HepG2 (cell line): Measurements from ENCODE around the gene GPS1. TPM values are rescaled to one million over a fixed set of nuclear protein-coding genes. Genes with fewer than 3 reads are reported as not detected.

ENCODE experiments used
- IKZF1 ChIP-seq: fragments of 450-650 bp; IDR thresholded peaks from 2 replicates; pipeline ENCODE4 v1.7.1; 2016
- RORA ChIP-seq: sonication (generic); formaldehyde crosslinking; IDR thresholded peaks from 2 replicates; pipeline ENCODE4 v1.5.0; 2020; ENCODE audit warnings: mild to moderate bottlenecking, missing genetic modification reagents, moderate library complexity
- RXRB ChIP-seq: IDR thresholded peaks from 2 replicates; pipeline ENCODE4 v1.6.1; 2016; ENCODE audit warnings: borderline replicate concordance, missing genetic modification reagents, missing compliant biosample characterization
- SAFB2 ChIP-seq: sonication (generic); formaldehyde crosslinking; IDR thresholded peaks from 2 replicates; pipeline ENCODE4 v1.5.1; 2020; ENCODE audit warnings: missing genetic modification reagents, low read depth, mild to moderate bottlenecking, borderline replicate concordance
- TEAD2 ChIP-seq: sonication (generic); formaldehyde crosslinking; IDR thresholded peaks from 2 replicates; pipeline ENCODE4 v1.9.0; 2021; ENCODE audit warnings: missing genetic modification reagents
- TFDP1 ChIP-seq: IDR thresholded peaks from 2 replicates; pipeline ENCODE4 v1.6.1; 2016; ENCODE audit warnings: missing compliant biosample characterization, missing genetic modification reagents, borderline replicate concordance
- ZNF124 ChIP-seq: sonication (generic); formaldehyde crosslinking; IDR thresholded peaks from 2 replicates; pipeline ENCODE4 v1.4.0; 2020; ENCODE audit warnings: missing genetic modification reagents
- ZNF720 ChIP-seq: sonication (generic); formaldehyde crosslinking; IDR thresholded peaks from 2 replicates; pipeline ENCODE4 v1.4.0; 2020; ENCODE audit warnings: missing genetic modification reagents
- ZNF883 ChIP-seq: sonication (generic); formaldehyde crosslinking; IDR thresholded peaks from 2 replicates; pipeline ENCODE4 v1.5.1; 2020; ENCODE audit warnings: mild to moderate bottlenecking, missing genetic modification reagents; ENCODE audit errors: not compliant biosample characterization
- polyA plus RNA-seq, 8 experiments: library from polyadenylated mRNA; depleted of rRNA in 3 of 8; stranded (reverse) in 7 of 8; unstranded in 1 of 8; fragments of >200 nt; fragmentation: Illumina TruSeq in 4 of 8; extraction: Trizol in 4 of 8; gene quantifications; 2 replicates each; pipeline versions ENCODE4 v1.2.1 to v1.2.3, GENCODE V29; 2011 to 2016; ENCODE audit warnings: low read depth in 4 of 8, missing spikeins in 1 of 8, mixed read lengths in 1 of 8; ENCODE audit not compliant: insufficient read depth in 1 of 8
- total RNA-seq, 5 experiments: library from RNA; depleted of rRNA; stranded (reverse); fragments of >200 nt; fragmentation: Illumina TruSeq; extraction: Trizol; gene quantifications; 2 replicates each; pipeline ENCODE4 v1.2.3, GENCODE V29; 2016; ENCODE audit warnings: low read depth in 1 of 5
- TF ChIP-seq, protein P1 (sequence below): sonication (generic); formaldehyde crosslinking; IDR thresholded peaks from 2 replicates; pipeline ENCODE4 v1.5.0; 2020; ENCODE audit warnings: mild to moderate bottlenecking, missing genetic modification reagents
- TF ChIP-seq, protein P2 (sequence below): sonication (generic); formaldehyde crosslinking; IDR thresholded peaks from 2 replicates; pipeline ENCODE4 v1.5.0; 2020; ENCODE audit warnings: missing genetic modification reagents, mild to moderate bottlenecking, borderline replicate concordance
- TF ChIP-seq, protein P3 (sequence below): sonication (generic); formaldehyde crosslinking; IDR thresholded peaks from 2 replicates; pipeline ENCODE4 v1.8.0; 2022; ENCODE audit warnings: mild to moderate bottlenecking, missing genetic modification reagents

The GPS1 gene
- total and polyA plus RNA-seq, 2 of the 13 experiments (the other 11 are each of a cell fraction or from before 2014, with no cell fraction given): 124 to 128 TPM

GRCh38 chr17:82016061-82016874 lies 35.4 kb upstream of the GPS1 start (continued):
- TF ChIP-seq ZNF720 (CRISPR knock-in tag): no peak
- TF ChIP-seq, protein P1, sequence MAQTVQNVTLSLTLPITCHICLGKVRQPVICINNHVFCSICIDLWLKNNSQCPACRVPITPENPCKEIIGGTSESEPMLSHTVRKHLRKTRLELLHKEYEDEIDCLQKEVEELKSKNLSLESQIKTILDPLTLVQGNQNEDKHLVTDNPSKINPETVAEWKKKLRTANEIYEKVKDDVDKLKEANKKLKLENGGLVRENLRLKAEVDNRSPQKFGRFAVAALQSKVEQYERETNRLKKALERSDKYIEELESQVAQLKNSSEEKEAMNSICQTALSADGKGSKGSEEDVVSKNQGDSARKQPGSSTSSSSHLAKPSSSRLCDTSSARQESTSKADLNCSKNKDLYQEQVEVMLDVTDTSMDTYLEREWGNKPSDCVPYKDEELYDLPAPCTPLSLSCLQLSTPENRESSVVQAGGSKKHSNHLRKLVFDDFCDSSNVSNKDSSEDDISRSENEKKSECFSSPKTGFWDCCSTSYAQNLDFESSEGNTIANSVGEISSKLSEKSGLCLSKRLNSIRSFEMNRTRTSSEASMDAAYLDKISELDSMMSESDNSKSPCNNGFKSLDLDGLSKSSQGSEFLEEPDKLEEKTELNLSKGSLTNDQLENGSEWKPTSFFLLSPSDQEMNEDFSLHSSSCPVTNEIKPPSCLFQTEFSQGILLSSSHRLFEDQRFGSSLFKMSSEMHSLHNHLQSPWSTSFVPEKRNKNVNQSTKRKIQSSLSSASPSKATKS (CRISPR knock-in tag): no peak
- 0 out of 2 replicates have a peak, but pooled peaks have one; percentile 2 for TF ChIP-seq TFDP1 (CRISPR knock-in tag)
- no peak for TF ChIP-seq RXRB (CRISPR knock-in tag)
- TF ChIP-seq ZNF124 (CRISPR knock-in tag): no peak
- TF ChIP-seq, protein P2, sequence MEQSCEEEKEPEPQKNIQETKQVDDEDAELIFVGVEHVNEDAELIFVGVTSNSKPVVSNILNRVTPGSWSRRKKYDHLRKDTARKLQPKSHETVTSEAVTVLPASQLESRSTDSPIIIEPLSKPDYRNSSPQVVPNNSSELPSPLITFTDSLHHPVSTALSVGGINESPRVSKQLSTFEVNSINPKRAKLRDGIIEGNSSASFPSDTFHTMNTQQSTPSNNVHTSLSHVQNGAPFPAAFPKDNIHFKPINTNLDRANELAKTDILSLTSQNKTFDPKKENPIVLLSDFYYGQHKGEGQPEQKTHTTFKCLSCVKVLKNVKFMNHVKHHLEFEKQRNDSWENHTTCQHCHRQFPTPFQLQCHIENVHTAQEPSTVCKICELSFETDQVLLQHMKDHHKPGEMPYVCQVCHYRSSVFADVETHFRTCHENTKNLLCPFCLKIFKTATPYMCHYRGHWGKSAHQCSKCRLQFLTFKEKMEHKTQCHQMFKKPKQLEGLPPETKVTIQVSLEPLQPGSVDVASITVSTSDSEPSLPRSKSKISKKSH (CRISPR knock-in tag): peak; percentile 5; the same call in 1 of the 2 replicates
- TF ChIP-seq ZNF883 (CRISPR knock-in tag): peak; percentile 47
- no peak for TF ChIP-seq SAFB2 (CRISPR knock-in tag)
- 0 out of 2 replicates have a peak, but pooled peaks have one; percentile 15 for TF ChIP-seq TEAD2 (CRISPR knock-in tag)
- no peak for TF ChIP-seq IKZF1
- no peak for TF ChIP-seq RORA
- TF ChIP-seq, protein P3, sequence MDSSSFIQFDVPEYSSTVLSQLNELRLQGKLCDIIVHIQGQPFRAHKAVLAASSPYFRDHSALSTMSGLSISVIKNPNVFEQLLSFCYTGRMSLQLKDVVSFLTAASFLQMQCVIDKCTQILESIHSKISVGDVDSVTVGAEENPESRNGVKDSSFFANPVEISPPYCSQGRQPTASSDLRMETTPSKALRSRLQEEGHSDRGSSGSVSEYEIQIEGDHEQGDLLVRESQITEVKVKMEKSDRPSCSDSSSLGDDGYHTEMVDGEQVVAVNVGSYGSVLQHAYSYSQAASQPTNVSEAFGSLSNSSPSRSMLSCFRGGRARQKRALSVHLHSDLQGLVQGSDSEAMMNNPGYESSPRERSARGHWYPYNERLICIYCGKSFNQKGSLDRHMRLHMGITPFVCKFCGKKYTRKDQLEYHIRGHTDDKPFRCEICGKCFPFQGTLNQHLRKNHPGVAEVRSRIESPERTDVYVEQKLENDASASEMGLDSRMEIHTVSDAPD (CRISPR knock-in tag): 0 out of 2 replicates have a peak, but pooled peaks have one; percentile 2
